Activated CD4-positive, alpha-beta T cell treated with anti-CD3 and anti-CD28 coated beads, Interleukin-2, amount 50 U/mL, for 4 hours (primary cell): ENCODE data around the gene CYP27B1.

Experiments
- DNase-seq, 2 experiments: peaks; one replicate each; pipeline ENCODE4 v3.0.0-alpha.2; 2020

Gene CYP27B1

DNA sequence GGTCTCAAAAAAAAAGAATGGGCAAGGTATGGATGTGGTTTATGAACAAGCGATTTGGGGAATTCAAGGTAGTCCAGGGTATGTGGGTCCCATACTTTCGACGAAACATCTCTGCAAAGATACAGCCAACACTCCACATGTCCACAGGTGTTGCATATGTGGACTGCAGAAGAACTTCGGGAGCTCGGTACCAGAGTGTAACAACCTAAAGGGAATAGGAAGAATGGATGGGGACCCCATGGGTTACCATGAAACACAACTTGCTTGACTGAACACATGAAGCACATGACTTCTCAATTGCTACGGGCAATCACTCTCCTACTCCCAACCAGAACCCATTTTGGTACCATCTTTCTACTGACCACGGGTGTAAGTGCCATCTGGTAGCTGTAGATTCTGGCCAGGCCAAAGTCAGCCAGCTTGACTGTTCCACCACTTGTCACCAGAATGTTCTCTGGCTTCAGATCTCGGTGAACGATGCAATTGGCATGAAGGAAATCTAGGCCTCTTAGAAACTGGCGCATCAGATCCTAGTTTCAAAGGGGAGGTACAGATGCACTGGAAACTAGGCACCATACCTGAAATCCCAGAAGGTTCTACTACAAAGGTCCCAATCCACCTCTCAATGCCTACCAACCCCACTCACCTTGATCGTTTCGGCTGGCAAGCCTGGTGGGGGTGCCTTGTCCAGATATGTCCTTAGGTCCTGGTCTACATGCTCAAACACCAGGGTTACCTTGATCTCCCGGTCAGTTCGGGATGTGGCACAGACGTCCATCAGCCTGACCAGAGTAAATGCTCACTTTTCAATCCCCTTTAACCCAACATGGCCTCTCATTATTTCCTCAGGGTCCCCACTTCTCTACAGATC is 16.1 kb downstream of the CYP27B1 start:
- DNase-seq: no peak

DNA sequence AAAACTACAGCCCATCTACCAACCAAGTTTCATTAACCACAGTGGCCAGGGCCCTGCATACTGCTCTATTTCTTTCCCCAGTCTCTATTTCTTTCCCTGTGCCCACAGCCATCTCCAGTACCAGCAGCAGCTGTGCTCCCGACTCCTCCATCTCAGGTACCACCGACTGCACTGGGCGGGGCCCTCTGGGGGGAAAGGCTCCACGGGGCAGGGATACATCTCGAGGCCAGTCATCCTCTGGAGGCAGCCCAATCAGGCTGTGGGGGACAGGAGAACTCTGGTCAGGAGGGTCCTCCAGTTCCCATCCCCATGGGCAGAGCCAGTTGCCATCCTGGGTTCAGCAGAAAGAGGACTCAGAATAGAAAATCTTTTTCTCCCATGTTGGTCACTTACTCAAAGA is 17.8 kb downstream of the CYP27B1 start:
- no peak for DNase-seq

DNA sequence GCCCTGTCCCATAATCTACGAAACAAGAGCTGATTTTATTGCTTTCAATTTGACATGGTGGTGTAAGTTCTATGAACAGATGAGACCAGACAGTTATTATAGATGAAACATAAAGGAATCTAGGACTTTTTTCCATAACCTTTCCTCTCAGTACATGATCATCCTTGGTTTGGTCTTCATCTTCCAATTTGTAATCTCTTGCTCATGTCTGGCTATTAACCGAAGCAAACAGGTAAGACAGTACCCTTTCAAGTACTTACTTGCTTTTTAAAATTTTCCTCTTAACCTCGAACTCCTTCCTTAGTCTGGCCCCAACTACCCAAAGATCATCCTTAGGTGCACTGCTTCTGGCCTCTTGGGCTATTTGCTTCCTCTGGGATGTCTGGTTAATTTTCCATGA is 20.9 kb downstream of the CYP27B1 start:
- DNase-seq: no peak

DNA sequence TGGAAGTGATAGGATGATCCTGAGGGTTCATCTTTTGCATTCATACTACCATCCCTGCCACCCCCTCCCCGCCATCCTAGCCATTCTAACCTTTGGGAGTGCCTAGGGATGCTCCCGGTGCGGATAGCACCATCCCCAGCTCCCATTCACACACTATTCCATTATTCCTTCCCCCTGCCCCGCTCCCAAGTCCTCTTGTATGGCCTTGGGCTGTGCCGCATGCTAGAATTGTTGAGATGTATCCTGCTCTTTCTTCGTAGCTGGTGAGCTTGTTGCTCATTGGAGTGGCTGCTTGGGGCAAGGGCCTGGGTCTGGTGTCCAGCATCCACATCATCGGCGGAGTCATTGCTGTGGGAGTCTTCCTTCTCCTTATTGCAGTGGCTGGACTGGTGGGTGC is 21.4 kb downstream of the CYP27B1 start:
- no peak for DNase-seq

DNA sequence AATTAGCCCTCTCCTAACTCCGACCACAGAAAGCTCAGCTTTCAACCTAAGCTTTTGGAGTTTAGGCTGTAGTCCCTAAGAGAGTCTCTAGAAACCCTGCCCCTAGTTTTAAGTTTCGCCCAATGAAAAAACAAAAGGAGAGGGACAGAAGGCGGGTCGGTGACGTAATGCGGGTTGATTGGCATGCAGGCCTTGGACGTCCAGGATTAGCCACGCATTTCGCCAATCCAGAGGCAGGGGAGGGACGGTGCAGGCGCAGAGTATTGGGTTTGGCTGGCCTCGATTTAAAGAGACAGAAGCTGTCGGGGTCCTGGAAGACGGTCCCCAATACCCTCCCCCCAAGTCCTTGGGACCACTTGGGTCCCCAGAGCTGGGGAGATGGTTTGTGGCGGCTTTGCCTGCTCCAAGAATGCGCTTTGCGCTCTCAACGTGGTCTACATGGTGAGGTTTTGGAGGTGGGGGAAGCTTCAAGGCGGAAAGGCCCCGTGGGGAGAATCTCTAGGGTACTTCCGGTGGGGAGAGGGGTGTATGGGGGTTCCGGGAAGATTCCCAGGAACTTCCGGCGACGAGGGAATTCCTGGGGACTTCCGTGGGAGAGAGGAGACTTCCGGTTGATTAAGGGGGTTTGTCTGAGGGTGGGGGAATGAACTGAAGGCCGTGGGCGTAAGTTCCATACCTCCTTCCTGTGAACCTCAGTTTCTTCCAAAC is 21.9 kb downstream of the CYP27B1 start, which contains the start of gene TSPAN31:
TSPAN31 (plus strand) TSS at position 263 of the 708 bp plus-strand sequence; CDS start at position 379, 116 bp downstream.
- DNase-seq: peak; percentile 93 to 94

DNA sequence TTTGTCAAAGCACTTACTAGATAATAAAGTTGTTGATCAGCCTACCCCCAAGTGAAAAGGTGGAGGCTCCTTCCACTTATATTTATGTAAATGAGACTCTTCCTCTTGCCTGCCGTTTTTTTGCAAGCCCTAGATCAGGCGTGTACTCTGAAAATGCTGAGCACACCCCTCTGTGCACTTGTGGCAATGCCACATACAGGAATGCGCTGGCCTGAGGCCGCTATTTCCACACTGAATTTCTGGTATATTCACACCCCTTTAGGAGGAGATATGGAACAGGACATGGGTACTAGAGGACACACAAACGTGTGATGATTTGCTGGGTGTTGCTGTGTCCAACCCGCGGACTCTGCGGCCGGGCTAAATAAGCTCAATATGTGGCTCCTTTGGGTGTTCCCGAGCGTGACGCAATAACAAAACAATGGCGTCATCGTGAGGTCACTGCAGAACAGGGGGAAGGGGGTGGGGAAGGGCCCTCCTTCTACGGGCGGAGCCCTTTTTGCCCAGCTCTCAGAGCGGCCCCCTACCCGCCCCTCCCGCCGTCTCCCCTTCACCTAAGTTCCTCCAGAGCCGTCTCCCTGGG is 22.6 kb downstream of the CYP27B1 start:
- peak; percentile 59 to 61 for DNase-seq

DNA sequence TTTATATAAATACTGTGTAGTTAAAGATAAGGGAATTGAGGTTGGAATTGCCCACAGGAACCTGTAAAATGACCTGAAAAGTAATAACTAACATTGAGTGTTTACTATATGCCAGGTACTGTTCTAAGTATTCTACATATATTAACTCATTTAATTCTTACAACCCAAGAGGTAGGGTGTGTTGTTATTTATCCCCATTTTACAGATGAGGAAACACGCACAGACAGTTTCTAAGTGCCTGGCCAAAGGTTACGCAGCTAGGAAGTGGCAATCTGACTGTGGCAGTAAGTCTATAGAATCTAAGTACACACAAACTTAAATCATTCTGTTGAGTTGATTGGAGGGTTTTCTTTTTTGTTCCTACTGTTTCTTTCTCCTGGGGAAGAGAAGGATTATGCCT is 23.1 kb downstream of the CYP27B1 start:
- no peak for DNase-seq

DNA sequence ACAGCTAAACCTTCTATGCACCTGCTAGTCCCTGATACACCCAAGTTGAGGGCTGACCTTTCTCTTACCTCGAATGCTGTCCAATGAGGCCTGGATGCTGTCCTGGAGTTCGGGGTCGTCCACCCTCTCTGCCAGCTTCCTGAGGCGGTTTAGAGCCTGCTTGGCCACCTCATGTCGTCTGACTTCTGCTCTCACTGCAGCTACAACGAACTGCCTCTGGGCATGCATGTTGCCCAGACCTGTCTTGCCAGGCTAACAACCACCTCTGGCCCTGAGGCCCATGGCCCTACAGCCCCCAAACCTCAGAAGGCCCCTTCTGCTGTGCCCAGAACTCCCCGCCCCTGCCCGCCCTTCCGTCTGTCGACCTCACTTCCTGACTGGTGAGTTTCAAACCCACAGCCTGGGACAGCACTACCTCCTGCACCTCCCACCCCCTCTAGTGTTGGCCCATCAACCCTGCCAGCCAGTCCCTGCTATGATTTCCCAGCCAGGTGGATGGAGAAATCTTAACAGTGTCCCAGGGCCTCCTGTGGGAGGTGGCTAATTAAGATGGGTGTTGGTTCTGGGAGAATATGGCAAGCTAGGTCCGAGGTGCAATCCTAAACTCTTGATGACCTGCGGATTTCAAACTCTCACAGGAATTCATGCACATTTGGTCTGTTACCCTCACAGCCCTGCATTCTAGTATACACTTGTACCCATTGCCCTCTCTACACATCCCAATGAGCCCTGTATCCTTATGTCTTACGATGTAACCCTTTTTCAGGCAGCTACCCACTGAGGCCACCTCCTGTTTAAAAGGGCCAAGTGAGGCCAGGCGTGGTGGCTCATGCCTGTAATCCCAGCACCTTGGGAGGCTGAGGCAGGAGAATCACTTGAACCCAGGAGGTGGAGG is 24.8 kb downstream of the CYP27B1 start:
- peak; percentile 71 for DNase-seq

DNA sequence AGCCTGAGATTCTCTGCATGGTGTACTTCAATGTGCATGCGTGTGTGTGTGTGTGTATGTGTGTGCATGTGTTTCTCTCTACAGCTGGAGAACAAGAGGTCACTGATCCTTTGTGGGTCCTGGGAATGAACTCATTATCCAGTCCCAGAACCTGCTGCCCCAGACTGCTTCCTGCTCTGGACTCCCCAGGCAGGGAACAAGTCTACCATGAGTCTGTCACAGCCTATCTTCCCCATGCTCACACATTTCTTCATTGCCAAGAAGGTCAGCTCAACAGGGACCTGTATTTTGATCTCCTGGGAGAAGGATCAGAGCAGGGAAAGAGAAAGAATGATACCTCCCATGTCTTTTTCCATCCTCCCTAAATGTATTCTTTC is 25.5 kb downstream of the CYP27B1 start:
- no peak for DNase-seq

DNA sequence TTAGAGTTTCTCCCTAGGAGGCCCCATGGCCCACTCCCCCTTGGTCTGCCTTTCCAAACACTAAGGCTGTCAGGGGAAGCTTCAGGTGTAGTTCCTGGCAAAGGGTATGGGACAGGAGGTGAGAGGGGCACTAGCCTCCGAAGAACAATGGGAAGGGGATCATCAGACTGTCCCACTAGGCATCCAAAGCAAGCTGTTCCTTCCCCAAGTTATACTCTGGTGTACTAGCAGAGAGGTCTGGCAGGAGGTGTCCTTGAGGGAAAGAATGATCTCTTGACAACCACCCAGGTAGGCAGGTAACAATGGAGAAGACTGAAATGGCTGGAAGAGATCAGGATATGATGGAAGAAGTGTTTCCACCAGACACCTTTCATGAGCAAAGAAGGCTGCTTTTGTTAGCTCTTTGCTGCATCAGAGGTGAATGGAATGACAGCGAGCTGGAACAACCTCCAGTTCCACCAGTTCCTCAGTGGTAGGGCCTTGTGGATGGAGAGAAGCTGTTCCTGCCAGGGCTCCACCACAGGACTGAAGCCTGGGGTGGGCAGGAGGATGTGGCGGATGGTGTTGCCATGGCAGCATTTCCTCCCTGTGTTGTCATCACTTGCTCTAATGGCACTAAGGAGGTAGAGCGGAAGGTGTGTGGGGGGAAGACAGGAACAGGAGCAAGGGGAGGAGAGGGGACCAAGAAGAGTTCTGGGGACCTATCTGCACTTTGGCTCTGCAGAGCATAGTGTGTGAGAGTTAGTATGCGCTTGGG is 26.0 kb downstream of the CYP27B1 start:
- DNase-seq: peak; percentile 61 to 66

DNA sequence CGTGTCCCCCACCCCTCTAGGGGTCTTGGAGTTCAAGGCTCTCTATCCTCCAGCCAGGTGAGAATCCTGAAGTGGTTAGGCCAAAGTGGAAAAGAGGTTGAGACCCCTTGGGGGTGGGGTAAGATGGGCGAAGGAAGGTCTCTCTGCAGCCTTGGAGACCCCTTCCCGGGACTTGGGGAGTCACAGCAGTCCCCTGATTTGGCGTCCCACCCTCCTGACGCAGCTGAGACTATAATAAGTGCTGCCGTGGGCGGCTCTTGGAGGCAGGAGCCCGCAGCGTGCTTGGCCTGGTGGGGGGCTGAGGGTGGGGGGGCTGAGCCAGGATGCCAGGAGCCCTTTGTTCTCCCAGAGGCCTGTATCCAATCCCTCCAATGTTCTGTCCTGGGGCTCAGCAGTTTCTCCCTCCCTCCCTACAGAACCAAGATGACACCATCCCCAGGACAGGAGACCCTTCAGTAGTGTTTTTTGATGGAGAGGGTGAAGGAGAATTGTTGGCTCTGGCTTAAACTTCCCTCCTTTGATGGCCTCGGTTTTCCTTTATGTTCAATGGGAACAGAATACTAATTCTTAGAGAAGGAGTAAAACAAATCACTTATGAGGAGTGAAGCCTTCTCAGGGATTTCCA is 26.9 kb downstream of the CYP27B1 start:
- no peak for DNase-seq

DNA sequence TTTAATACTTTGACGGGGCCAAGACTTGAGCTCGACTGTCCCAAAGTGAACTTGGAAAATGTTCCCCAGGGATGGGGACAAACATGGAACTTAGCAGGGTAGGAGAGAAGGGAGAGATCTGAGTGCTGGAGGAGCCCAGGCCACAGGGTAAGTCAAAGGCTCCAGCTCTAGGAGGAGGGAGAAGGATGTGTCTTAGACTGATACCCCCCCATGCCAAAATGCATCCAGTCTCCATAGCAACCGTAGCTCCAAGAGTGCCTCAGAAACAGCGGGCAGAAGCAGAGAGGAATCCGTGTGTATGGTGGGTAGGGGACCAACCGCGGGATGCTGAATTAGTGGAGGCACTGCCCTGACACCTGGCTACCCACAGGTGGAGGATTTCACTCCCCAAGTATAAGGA is 27.5 kb downstream of the CYP27B1 start:
- DNase-seq: no peak

DNA sequence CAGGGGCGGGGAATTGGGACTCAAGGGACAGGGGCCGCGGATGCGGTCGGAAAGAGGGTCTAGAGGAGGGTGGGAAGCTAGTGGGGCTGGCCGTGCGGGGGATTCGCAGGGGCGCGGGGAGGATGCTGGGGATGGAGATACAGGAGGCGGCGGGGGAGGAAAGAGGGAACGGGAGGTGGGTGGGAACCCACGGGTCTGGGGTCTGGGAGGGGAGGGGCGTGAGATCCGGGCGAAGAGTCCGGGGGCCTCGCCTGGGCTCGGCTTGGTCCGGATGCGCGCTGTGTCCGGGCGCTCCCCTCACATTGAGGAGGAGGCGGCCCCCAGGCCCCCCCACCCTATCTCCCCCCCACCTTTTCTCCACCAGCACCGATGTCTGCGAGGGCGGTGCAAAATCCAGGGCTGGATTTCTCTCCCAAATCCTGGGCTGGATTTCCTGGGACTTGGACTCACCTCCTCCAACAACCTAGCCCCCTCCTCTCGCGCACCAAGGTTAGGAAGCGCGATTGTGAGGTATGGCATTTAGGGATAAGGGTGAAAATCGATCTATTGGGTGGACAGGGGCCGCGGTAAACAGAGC is 28.1 kb downstream of the CYP27B1 start, which contains the start of gene AGAP2:
AGAP2 (minus strand) TSS at position 82 of the 577 bp plus-strand sequence. CDS start 496 bp downstream, outside the sequence.
- no peak for DNase-seq

DNA sequence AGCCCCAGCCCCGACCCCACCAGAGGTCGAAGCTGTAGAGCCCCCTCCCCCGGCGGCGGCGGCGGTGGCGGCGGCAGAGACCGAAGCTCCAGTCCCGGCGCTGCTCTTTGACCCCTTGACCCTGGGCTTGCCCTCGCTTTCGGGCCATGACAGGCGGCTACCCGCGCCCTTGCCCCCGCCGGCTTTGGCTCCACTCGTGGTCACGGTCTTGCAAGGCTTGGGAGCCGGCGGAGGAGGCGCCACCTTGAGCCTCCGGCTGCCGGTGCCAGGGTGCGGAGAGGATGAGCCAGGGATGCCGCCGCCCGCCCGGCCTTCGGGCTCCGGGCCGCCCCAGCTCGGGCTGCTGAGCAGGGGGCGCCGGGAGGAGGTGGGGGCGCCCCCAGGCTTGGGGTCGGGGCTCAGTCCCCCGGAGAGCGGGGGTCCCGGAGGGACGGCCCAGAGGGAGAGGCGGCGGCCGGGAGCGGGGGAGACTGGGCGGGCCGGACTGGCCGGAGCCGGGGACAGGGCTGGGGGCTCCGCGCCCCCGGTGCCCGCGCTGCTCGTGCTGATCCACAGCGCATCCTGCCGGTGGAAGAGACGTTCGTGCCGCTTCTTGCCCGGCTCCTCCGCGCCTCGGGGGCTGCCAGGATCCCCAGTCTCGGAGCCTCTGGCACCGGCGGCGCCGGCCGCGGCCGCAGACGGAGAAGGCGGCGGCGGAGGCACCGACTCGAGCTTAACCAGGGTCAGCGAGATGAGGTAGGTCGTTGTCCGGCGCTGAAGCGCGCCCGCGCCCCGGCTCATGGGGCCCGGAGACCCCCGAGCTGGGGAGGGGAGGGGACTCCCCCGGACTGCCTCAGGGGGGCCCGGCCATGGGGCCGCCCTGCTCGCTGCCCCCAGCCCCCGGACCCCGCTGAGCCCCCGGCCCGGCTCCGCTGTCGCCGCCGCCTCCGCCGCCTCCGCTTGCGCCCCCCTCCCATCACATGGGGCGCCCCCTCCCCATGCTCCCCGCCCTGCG is 29.1 kb downstream of the CYP27B1 start:
- DNase-seq: no peak

DNA sequence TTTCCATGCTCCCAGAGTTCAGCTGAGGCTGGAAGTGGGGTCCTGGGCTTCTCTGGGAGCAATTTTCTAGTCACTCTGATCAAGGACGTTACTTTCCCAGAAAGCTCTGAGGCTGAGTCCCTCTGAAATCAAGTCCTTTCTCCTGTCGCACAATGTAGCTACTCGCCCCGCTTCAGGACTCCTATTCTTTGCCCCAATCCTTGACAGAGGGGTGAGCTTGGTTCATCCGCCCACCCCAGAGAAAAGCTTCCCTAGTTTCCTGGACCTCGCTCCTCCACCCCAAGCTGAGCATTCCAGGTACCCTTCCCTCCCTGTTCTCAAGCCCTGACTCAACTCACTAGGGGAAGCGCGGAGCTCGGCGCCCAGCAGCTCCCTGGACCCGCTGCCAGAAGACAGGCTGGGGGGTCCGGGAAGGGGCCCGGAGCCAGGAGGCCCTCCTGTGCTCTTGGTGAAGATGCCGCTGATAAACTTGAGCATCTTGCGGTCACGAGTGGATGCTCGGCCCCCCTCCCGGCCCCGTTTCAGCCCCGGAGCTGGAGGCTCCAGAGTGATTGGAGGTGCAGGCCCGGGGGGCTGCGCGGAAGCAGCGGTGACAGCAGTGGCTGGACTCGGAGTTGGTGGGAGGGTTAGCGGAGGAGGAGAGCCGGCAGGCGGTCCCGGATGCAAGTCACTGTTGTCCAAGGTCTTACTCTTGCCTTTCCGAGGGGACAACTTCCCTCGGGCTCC is 30.0 kb downstream of the CYP27B1 start:
- DNase-seq: no peak

DNA sequence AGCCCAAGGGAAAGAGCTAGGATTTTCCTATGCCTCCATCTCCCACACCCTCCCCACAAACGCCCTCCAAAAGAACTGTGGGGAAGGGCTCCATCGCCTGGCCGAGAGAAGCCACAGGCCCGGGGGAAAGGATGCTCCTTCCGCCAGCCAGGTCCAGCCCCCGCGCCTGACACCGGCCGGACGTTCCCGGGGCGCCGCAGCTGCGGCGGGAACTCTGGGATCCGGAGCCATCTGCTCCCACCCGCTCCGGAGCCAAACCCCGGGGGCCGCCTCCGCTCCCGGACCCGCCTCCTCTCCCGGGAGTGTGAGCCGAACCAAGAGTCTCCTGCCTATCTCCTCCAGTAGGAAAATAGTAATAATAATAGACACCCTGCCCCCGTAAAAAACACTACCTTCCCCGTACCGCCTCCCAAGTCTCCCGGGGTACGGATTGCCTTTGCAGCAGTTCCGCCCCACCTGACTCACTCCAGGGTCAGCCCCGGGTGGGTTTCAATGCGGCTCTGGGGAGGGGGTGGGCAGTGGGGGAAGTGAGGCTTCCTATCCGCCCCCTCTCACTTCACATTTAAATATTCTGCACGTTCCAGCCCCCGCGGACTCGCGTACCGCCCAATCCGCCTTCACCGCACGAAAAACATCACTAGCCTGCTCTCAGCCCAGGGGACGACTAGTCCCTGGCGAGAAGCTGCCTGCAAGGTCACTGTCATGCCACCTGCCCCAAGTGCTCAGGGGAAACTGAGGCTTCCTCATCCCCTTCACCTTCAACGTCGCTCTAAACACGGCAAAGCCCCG is 30.7 kb downstream of the CYP27B1 start:
- DNase-seq: no peak

DNA sequence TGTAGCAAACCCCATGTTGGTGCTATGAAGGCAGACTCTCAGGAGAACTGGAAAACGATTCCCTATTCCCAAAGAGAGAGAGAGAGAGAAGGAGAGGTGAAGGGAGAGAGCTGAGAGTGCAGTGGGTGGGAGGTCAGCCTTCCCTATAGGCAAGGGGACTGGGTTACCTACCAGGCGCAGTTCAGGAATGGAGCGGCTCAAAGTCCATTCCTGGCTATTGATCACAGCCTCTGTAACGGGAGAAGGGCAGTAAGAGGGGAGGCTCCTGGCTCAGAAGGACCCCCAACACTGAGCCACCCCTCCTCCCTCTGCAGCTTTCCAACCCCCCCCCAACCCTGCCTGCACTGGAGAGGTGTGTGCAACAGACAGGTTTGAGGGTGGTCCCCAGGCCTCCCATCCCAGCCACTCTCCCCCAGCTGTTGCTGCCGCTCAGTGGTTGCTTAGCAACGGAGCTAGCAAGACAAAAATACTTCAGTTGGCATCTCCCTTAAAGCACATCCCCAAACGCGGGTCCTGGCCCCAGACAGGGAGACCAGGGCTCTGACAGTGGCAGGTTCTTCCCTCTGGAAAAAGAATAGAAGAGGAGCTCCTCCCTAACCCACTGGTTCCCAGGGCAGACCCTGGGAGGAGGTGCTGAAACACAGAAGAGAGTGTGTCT is 31.6 kb downstream of the CYP27B1 start:
- DNase-seq: no peak

DNA sequence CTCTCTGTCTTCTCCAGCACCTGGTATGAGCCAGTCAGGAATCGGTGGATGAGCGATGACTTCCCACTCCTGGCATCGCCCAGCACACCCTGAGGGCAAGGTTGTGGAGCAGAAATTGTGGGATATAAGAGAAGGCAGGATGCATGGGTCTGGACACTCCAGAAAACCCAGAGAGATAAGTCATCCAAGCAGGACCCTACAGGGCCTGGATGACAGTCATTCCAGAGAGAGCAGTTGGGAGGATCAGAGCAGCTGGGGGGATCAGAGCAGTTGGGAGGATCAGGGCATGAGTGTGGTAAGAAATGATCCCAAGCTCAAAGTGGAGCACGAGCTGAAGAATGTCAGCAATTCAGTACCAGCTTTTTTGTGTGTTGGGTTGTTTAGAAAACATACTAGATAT is 32.3 kb downstream of the CYP27B1 start:
- no peak for DNase-seq
